Trophoblast cell (in vitro differentiated cells and primary cell): ENCODE results near the gene NIP7.
A peak's percentile ranks its signal among the peaks of the same experiment; 100 is the strongest.

Source experiments
- DNase-seq, 2 donors: peaks; one replicate each; pipeline ENCODE4 v3.0.0-alpha.2; 2016
- H2AFZ ChIP-seq: 2 replicates; pipeline ENCODE4 v1.6.1; 2013; ENCODE audit warnings: low read length, moderate library complexity, mild to moderate bottlenecking; ENCODE audit not compliant: insufficient read depth, poor library complexity
- H2AK5ac ChIP-seq: 2 replicates; pipeline ENCODE4 v1.6.1; 2013; ENCODE audit warnings: mild to moderate bottlenecking, low read length
- H2BK120ac ChIP-seq: 2 replicates; pipeline ENCODE4 v1.6.1; 2013; ENCODE audit warnings: low read length, mild to moderate bottlenecking, moderate library complexity; ENCODE audit not compliant: insufficient read depth, poor library complexity
- H2BK12ac ChIP-seq: 2 replicates; pipeline ENCODE4 v1.6.1; 2013; ENCODE audit warnings: mild to moderate bottlenecking, low read length, moderate library complexity
- H2BK5ac ChIP-seq: 2 replicates; pipeline ENCODE4 v1.6.1; 2013; ENCODE audit warnings: low read length, low read depth, moderate library complexity, mild to moderate bottlenecking; ENCODE audit not compliant: poor library complexity
- H3K14ac ChIP-seq: 2 replicates; pipeline ENCODE4 v1.6.1; 2013; ENCODE audit warnings: mild to moderate bottlenecking, low read length
- H3K18ac ChIP-seq: 2 replicates; pipeline ENCODE4 v1.6.1; 2013; ENCODE audit warnings: mild to moderate bottlenecking, low read length
- H3K23ac ChIP-seq: 2 replicates; pipeline ENCODE4 v1.6.1; 2013; ENCODE audit warnings: low read length
- H3K27ac ChIP-seq: 2 replicates; pipeline ENCODE4 v1.5.1; 2013; ENCODE audit warnings: low read depth, mild to moderate bottlenecking, inconsistent platforms, low read length, moderate library complexity
- H3K27me3 ChIP-seq: 2 replicates; pipeline ENCODE4 v1.6.1; 2013; ENCODE audit warnings: inconsistent platforms, mild to moderate bottlenecking, low read length, moderate library complexity; ENCODE audit not compliant: insufficient read depth
- H3K36me3 ChIP-seq, 2 experiments: 1 replicate in 1 of 2; 2 replicates in 1 of 2; pipeline ENCODE4 v1.6.1; 2013; ENCODE audit warnings: low read length in 2 of 2, mild to moderate bottlenecking in 2 of 2, moderate library complexity in 1 of 2; ENCODE audit not compliant: insufficient read depth in 2 of 2, control insufficient read depth in 1 of 2
- H3K4ac ChIP-seq: 2 replicates; pipeline ENCODE4 v1.6.1; 2013; ENCODE audit warnings: low read depth, mild to moderate bottlenecking, low read length, moderate library complexity
- H3K4me1 ChIP-seq, 2 experiments: 1 replicate in 1 of 2; 2 replicates in 1 of 2; pipeline ENCODE4 v1.6.1; 2013; ENCODE audit warnings: low read length in 2 of 2, mild to moderate bottlenecking in 2 of 2, moderate library complexity in 1 of 2; ENCODE audit not compliant: insufficient read depth in 2 of 2, control insufficient read depth in 1 of 2
- H3K4me2 ChIP-seq: 2 replicates; pipeline ENCODE4 v1.6.1; 2013; ENCODE audit warnings: inconsistent platforms, mild to moderate bottlenecking, low read length, moderate library complexity
- H3K4me3 ChIP-seq: 2 replicates; pipeline ENCODE4 v1.5.1; 2013; ENCODE audit warnings: mild to moderate bottlenecking, low read depth, low read length, inconsistent platforms
- H3K79me1 ChIP-seq: one replicate; pipeline ENCODE4 v1.6.1; 2013; ENCODE audit warnings: low read length
- H3K79me2 ChIP-seq: 2 replicates; pipeline ENCODE4 v1.6.1; 2013; ENCODE audit warnings: low read length, mild to moderate bottlenecking; ENCODE audit not compliant: control insufficient read depth, insufficient read depth, poor library complexity
- H3K9ac ChIP-seq: 2 replicates; pipeline ENCODE4 v1.6.1; 2013; ENCODE audit warnings: mild to moderate bottlenecking, low read length
- H3K9me3 ChIP-seq: 2 replicates; pipeline ENCODE4 v1.6.1; 2013; ENCODE audit warnings: low read depth, mild to moderate bottlenecking, control low read depth, inconsistent platforms, low read length; ENCODE audit not compliant: insufficient read depth
- H4K12ac ChIP-seq: 2 replicates; pipeline ENCODE4 v1.6.1; 2013; ENCODE audit warnings: low read depth, mild to moderate bottlenecking, low read length, moderate library complexity
- H4K8ac ChIP-seq: 2 replicates; pipeline ENCODE4 v1.6.1; 2013; ENCODE audit warnings: low read depth, mild to moderate bottlenecking, low read length, moderate library complexity
- H4K91ac ChIP-seq: one replicate; pipeline ENCODE4 v1.6.1; 2013; ENCODE audit warnings: low read depth, mild to moderate bottlenecking, low read length, moderate library complexity
- WGBS: extraction: QIAGEN DNeasy Blood & Tissue Kit; methylation state at CpG from one replicate; pipeline ENCODE4 v1.1.7; 2013; ENCODE audit warnings: missing lambda C conversion rate; ENCODE audit not compliant: insufficient read length, insufficient coverage; ENCODE audit errors: extremely low coverage; 5-methylcytosine and 5-hydroxymethylcytosine counted together

NIP7 gene

GRCh38 chr16:69324585-69325253 lies 14.9 kb upstream of the NIP7 start:
- H3K14ac ChIP-seq = no peak overlapping the region
- no peak for DNase-seq

GRCh38 chr16:69325784-69326171 lies 13.8 kb upstream of the NIP7 start:
- Histone ChIP-seq H4K91ac (no peak overlapping the region), H3K4me3 (no peak overlapping the region), H3K27ac (no peak overlapping the region), H3K18ac (no peak overlapping the region), H3K27me3 (no peaks in the 10 kb centered on the region), H2AFZ (no peak overlapping the region), H4K12ac (no peak overlapping the region), H3K23ac (no peak overlapping the region), H3K36me3 (peaks cover 58 to 63% of the 10 kb centered on the region in 2 experiments), H2BK120ac (no peak overlapping the region), H4K8ac (no peak overlapping the region), H2BK12ac (no peak overlapping the region), H3K4me2 (no peak overlapping the region), H2AK5ac (no peak overlapping the region), H3K9me3 (no peaks in the 10 kb centered on the region), H3K4me1 (peaks cover 8 to 13% of the 10 kb centered on the region in 2 experiments), H3K14ac (no peak overlapping the region), H2BK5ac (no peak overlapping the region), H3K4ac (no peak overlapping the region), H3K9ac (no peak overlapping the region), H3K79me1 (peaks cover 9% of the 10 kb centered on the region), H3K79me2 (peaks cover 15% of the 10 kb centered on the region)
- DNase-seq = no peak
- no CpG with 5 or more reads among the region's 6 CpGs for WGBS

More at GRCh38 chr16:69324585-69325253, 14.9 kb upstream of the NIP7 start:
- Histone ChIP-seq H3K4me2 (no peak overlapping the region), H4K91ac (no peak overlapping the region), H2AFZ (no peak overlapping the region), H3K23ac (no peak overlapping the region), H4K8ac (no peak overlapping the region), H3K9ac (no peak overlapping the region), H2BK120ac (no peak overlapping the region), H3K79me1 (peaks cover 2% of the 10 kb centered on the region), H3K36me3 (peaks cover 68 to 74% of the 10 kb centered on the region in 2 experiments), H3K4me3 (no peak overlapping the region), H3K9me3 (no peaks in the 10 kb centered on the region), H4K12ac (no peak overlapping the region), H2AK5ac (no peak overlapping the region), H3K27me3 (no peaks in the 10 kb centered on the region), H2BK5ac (no peak overlapping the region), H3K4ac (no peak overlapping the region), H3K4me1 (peaks cover 8 to 13% of the 10 kb centered on the region in 2 experiments), H2BK12ac (no peak overlapping the region), H3K27ac (no peak overlapping the region), H3K79me2 (peaks cover 8% of the 10 kb centered on the region), H3K18ac (peak overlapping the region; percentile 11)
- no CpG with 5 or more reads among the region's 10 CpGs for WGBS

- Histone ChIP-seq H3K9ac (no peak overlapping the region), H3K79me1 (peaks cover 12% of the 10 kb centered on the region), H2AK5ac (no peak overlapping the region), H4K91ac (no peak overlapping the region), H4K8ac (no peak overlapping the region), H4K12ac (no peak overlapping the region), H3K4me3 (no peak overlapping the region), H3K27ac (no peak overlapping the region), H3K79me2 (peaks cover 16% of the 10 kb centered on the region), H2AFZ (no peak overlapping the region), H3K27me3 (no peaks in the 10 kb centered on the region), H2BK12ac (no peak overlapping the region), H3K9me3 (no peaks in the 10 kb centered on the region), H2BK120ac (no peak overlapping the region), H3K18ac (no peak overlapping the region), H3K4me2 (no peak overlapping the region), H3K14ac (no peak overlapping the region), H3K23ac (no peak overlapping the region), H3K4me1 (peaks cover 8 to 13% of the 10 kb centered on the region in 2 experiments), H3K4ac (no peak overlapping the region), H2BK5ac (no peak overlapping the region), H3K36me3 (peaks cover 57 to 58% of the 10 kb centered on the region in 2 experiments)
- no CpG with 5 or more reads among the region's 7 CpGs for WGBS
- no peak for DNase-seq
Measured at GRCh38 chr16:69326172-69326873, 13.2 kb upstream of the NIP7 start.

GRCh38 chr16:69327585-69328310 lies 11.8 kb upstream of the NIP7 start:
- H2AFZ ChIP-seq = no peak overlapping the region
- peaks cover 16% of the 10 kb centered on the region for H3K79me2 ChIP-seq
- H3K9ac ChIP-seq = no peak overlapping the region
- H3K4me3 ChIP-seq = no peak overlapping the region
- H3K14ac ChIP-seq = no peak overlapping the region
- no CpG with 5 or more reads among the region's 14 CpGs for WGBS
- no peak overlapping the region for H4K12ac ChIP-seq
- H2BK12ac ChIP-seq = no peak overlapping the region
- no peak overlapping the region for H4K8ac ChIP-seq
- H3K27me3 ChIP-seq = no peaks in the 10 kb centered on the region
- no peak overlapping the region for H2BK120ac ChIP-seq
- H2BK5ac ChIP-seq = no peak overlapping the region
- no peak overlapping the region for H3K23ac ChIP-seq
- no peak overlapping the region for H3K18ac ChIP-seq
- no peak overlapping the region for H3K4me2 ChIP-seq
- no peak for DNase-seq
- H3K79me1 ChIP-seq = peaks cover 12% of the 10 kb centered on the region
- H2AK5ac ChIP-seq = no peak overlapping the region
- H3K4me1 ChIP-seq = peaks cover 8 to 13% of the 10 kb centered on the region in 2 experiments
- no peak overlapping the region for H4K91ac ChIP-seq
- H3K4ac ChIP-seq = no peak overlapping the region
- H3K9me3 ChIP-seq = no peaks in the 10 kb centered on the region
- H3K36me3 ChIP-seq = peaks cover 51 to 52% of the 10 kb centered on the region in 2 experiments
- no peak overlapping the region for H3K27ac ChIP-seq
